ENCODE data around the gene LMO1. TPM values are rescaled to one million over a fixed set of nuclear protein-coding genes. Genes with fewer than 3 reads are reported as not detected.

LMO1 gene
- total RNA-seq, 6 experiments from 2014 or later = not detected

GRCh38 chr11:8230178-8230859 is 33.4 kb downstream of the LMO1 start:
- intact Hi-C loops (cut with DNase I) = no loop called here
- Histone ChIP-seq H3K36me3 (no peaks in the 10 kb centered on the region), H3K9me3 (no peaks in the 10 kb centered on the region), H3K4me3 (no peak overlapping the region), H3K27me3 (no peaks in the 10 kb centered on the region), H3K27ac (no peak overlapping the region), H3K4me1 (no peaks in the 10 kb centered on the region)
- WGBS (ENCODE audit: insufficient coverage, low coverage, low lambda C conversion rate, missing lambda C conversion rate) = 89% methylated on average over 3 of the region's 22 CpGs
- ATAC-seq (no peak), DNase-seq (no peak)
- TF ChIP-seq POLR2A (IDR thresholded peaks at IDR 0.05) (no peak), CTCF (IDR thresholded peaks at IDR 0.05) (no peak)

DNA sequence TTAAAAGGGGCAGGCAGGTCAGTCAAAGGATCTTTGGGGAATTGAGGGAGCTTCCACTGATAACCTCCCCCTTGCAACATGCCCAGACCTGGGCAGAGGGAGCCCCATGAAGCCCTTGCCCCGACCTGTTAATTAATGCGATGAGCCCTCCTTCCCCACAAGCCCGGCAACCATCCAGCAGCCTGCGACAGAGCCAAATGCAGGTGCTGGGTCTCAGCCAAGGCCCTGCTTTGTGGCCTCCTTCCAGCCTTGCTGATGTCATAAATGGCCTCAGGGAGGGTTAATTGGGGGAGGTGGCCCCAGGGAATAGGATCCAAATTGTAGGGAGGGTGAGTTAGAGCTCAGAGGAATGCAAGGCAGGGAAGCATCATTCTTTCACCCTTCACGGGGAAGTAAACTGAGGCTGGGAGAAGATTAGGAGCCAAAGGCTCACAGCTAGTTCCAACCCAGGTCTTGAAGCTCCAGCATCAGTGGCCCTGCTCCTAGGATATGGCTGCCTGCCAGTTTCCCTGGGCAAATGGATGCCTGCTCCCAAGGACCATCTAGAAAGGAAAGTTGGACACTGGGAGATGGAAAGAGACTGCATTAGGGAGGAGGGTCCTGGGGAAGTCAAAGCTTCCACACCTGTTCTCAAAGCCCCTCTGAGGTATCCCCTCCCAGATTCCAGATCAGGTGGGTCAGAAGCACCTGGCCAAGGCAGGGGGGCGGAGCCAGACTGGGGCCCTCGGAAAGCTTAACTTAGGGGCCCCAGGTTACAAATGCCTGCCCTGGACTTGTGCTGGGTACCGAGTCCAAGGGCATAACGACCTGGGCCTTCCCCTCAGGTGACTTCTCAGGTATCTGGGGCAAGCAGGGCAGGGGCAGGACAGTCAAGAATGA is 34.1 kb downstream of the LMO1 start:
- ATAC-seq (peak in 2 of 4 donors; percentile 44 to 60), DNase-seq (no peak)
- TF ChIP-seq CTCF (IDR thresholded peaks at IDR 0.05) (no peak), POLR2A (IDR thresholded peaks at IDR 0.05) (no peak)

GRCh38 chr11:8228231-8228630 is 35.4 kb downstream of the LMO1 start:
- intact Hi-C loops (cut with DNase I) = no loop called here
- no peaks in the 10 kb centered on the region for H3K36me3 ChIP-seq
- TF ChIP-seq POLR2A (IDR thresholded peaks at IDR 0.05) (no peak), CTCF (IDR thresholded peaks at IDR 0.05) (no peak)
- no peak overlapping the region for H3K4me3 ChIP-seq
- no peak overlapping the region for H3K27ac ChIP-seq
- H3K9me3 ChIP-seq = no peaks in the 10 kb centered on the region
- DNase-seq (peak in 1 of 3 donors; percentile 31), ATAC-seq (no peak)
- no peaks in the 10 kb centered on the region for H3K4me1 ChIP-seq
- no peaks in the 10 kb centered on the region for H3K27me3 ChIP-seq
- 60% methylated on average over 1 of the region's 7 CpGs for WGBS (ENCODE audit: insufficient coverage, low coverage, low lambda C conversion rate, missing lambda C conversion rate)

More for the DNA sequence above, 34.1 kb downstream of the LMO1 start:
- Histone ChIP-seq H3K27me3 (no peaks in the 10 kb centered on the region), H3K4me3 (no peak overlapping the region), H3K27ac (no peak overlapping the region), H3K9me3 (no peaks in the 10 kb centered on the region), H3K36me3 (no peaks in the 10 kb centered on the region), H3K4me1 (no peaks in the 10 kb centered on the region)
- WGBS (ENCODE audit: insufficient coverage, low coverage, low lambda C conversion rate, missing lambda C conversion rate) = 55% methylated on average over 1 of the region's 9 CpGs
- intact Hi-C loops (cut with DNase I) = no loop called here

GRCh38 chr11:8227156-8228152 is 36.2 kb downstream of the LMO1 start:
- Histone ChIP-seq H3K27me3 (no peaks in the 10 kb centered on the region), H3K4me3 (no peak overlapping the region), H3K27ac (no peak overlapping the region), H3K4me1 (no peaks in the 10 kb centered on the region), H3K36me3 (no peaks in the 10 kb centered on the region), H3K9me3 (no peaks in the 10 kb centered on the region)
- DNase-seq (peak in 1 of 3 donors; percentile 10), ATAC-seq (no peak)
- WGBS (ENCODE audit: insufficient coverage, low coverage, low lambda C conversion rate, missing lambda C conversion rate) = 77% methylated on average over 4 of the region's 4 CpGs
- TF ChIP-seq POLR2A (IDR thresholded peaks at IDR 0.05) = no peak
- TF ChIP-seq CTCF (IDR thresholded peaks at IDR 0.05) = no peak
- intact Hi-C loops (cut with DNase I) = no loop called here

Measured in right lobe of liver (tissue), 6 donors.